ENCODE measurements around the gene TOM1L2.

Gene TOM1L2

GRCh38 chr17:17926036-17926435 lies 46.2 kb downstream of the TOM1L2 start:
- Histone ChIP-seq H3K9me3 (no peaks in the 10 kb centered on the region), H3K27me3 (no peaks in the 10 kb centered on the region), H3K4me3 (ENCODE audit: low read depth in 1 of 2, low read length in 1 of 2) (no peak overlapping the region), H3K36me3 (no peaks in the 10 kb centered on the region), H3K4me1 (ENCODE audit: control insufficient read depth in 1 of 2, insufficient read depth in 1 of 2, low read depth in 1 of 2, low read length in 1 of 2) (peaks cover 0 to 6% of the 10 kb centered on the region in 2 experiments), H3K27ac (no peak overlapping the region)
- no peak for TF ChIP-seq CTCF (IDR thresholded peaks at IDR 0.05)

- no peak for TF ChIP-seq CTCF (IDR thresholded peaks at IDR 0.05)
- Histone ChIP-seq H3K27me3 (no peaks in the 10 kb centered on the region), H3K9me3 (no peaks in the 10 kb centered on the region), H3K4me3 (ENCODE audit: low read depth in 1 of 2, low read length in 1 of 2) (no peak overlapping the region), H3K27ac (no peak overlapping the region), H3K4me1 (ENCODE audit: control insufficient read depth in 1 of 2, insufficient read depth in 1 of 2, low read depth in 1 of 2, low read length in 1 of 2) (peaks cover under 1 to 6% of the 10 kb centered on the region in 2 experiments), H3K36me3 (no peaks in the 10 kb centered on the region)
Measured at GRCh38 chr17:17924857-17925250, 47.3 kb downstream of the TOM1L2 start.

GRCh38 chr17:17924131-17924856 lies 47.9 kb downstream of the TOM1L2 start:
- H3K4me1 ChIP-seq (ENCODE audit: control insufficient read depth in 1 of 2, insufficient read depth in 1 of 2, low read depth in 1 of 2, low read length in 1 of 2): peaks cover 4 to 6% of the 10 kb centered on the region in 2 experiments
- no peak overlapping the region for H3K4me3 ChIP-seq (ENCODE audit: low read depth in 1 of 2, low read length in 1 of 2)
- TF ChIP-seq CTCF (IDR thresholded peaks at IDR 0.05): no peak
- H3K9me3 ChIP-seq: no peaks in the 10 kb centered on the region
- no peaks in the 10 kb centered on the region for H3K36me3 ChIP-seq
- H3K27ac ChIP-seq: no peak overlapping the region
- no peaks in the 10 kb centered on the region for H3K27me3 ChIP-seq

GRCh38 chr17:17922070-17922614 lies 50.1 kb downstream of the TOM1L2 start:
- TF ChIP-seq CTCF (IDR thresholded peaks at IDR 0.05): no peak
- H3K4me1 ChIP-seq (ENCODE audit: control insufficient read depth in 1 of 2, insufficient read depth in 1 of 2, low read depth in 1 of 2, low read length in 1 of 2): peaks cover 4 to 6% of the 10 kb centered on the region in 2 experiments
- H3K27me3 ChIP-seq: no peaks in the 10 kb centered on the region
- H3K9me3 ChIP-seq: no peaks in the 10 kb centered on the region
- no peak overlapping the region for H3K4me3 ChIP-seq (ENCODE audit: low read depth in 1 of 2, low read length in 1 of 2)
- no peaks in the 10 kb centered on the region for H3K36me3 ChIP-seq
- no peak overlapping the region for H3K27ac ChIP-seq

GRCh38 chr17:17921192-17922069 lies 50.8 kb downstream of the TOM1L2 start:
- Histone ChIP-seq H3K27me3 (no peaks in the 10 kb centered on the region), H3K27ac (no peak overlapping the region), H3K9me3 (no peaks in the 10 kb centered on the region), H3K4me1 (ENCODE audit: control insufficient read depth in 1 of 2, insufficient read depth in 1 of 2, low read depth in 1 of 2, low read length in 1 of 2) (peaks cover 4 to 6% of the 10 kb centered on the region in 2 experiments), H3K36me3 (no peaks in the 10 kb centered on the region), H3K4me3 (ENCODE audit: low read depth in 1 of 2, low read length in 1 of 2) (no peak overlapping the region)
- TF ChIP-seq CTCF (IDR thresholded peaks at IDR 0.05): no peak
